GM12874 (cell line): ENCODE measurements around the gene PTPN1.

Experiments used
- TF ChIP-seq, protein P1 (sequence below): IDR thresholded peaks from 2 replicates; pipeline ENCODE4 v1.5.1; 2011; ENCODE audit warnings: low read depth, mild to moderate bottlenecking, control low read depth, low read length, moderate library complexity; ENCODE audit not compliant: insufficient read depth

PTPN1 gene

DNA sequence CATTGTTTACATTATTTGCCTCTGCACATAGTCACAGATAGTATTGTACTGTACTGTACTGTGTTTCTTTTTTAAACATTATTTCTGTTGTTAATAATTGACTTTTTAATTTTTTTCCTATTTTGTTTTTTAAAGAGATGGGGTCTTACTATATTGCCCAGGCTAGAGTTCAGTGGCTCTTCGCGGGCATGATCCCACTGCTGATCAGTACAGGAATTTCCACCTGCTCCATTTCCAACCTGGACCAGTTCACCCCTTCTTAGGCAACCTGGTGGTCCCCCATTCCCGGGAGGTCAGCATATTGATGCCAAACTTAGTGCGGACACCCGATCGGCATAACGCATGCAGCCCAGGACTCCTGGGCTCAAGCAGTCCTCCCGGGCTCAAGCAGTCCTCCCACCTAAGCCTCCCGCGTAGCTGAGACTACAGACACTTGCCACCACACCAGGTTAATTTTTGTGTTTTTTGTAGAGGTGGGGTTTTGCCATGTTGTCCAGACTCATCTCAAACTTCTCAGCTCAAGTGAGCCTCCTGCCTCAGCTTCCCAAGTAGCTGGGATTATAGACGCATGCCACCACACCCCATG, 47.5 kb downstream of the PTPN1 start:
- TF ChIP-seq, protein P1, sequence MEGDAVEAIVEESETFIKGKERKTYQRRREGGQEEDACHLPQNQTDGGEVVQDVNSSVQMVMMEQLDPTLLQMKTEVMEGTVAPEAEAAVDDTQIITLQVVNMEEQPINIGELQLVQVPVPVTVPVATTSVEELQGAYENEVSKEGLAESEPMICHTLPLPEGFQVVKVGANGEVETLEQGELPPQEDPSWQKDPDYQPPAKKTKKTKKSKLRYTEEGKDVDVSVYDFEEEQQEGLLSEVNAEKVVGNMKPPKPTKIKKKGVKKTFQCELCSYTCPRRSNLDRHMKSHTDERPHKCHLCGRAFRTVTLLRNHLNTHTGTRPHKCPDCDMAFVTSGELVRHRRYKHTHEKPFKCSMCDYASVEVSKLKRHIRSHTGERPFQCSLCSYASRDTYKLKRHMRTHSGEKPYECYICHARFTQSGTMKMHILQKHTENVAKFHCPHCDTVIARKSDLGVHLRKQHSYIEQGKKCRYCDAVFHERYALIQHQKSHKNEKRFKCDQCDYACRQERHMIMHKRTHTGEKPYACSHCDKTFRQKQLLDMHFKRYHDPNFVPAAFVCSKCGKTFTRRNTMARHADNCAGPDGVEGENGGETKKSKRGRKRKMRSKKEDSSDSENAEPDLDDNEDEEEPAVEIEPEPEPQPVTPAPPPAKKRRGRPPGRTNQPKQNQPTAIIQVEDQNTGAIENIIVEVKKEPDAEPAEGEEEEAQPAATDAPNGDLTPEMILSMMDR = no peak

DNA sequence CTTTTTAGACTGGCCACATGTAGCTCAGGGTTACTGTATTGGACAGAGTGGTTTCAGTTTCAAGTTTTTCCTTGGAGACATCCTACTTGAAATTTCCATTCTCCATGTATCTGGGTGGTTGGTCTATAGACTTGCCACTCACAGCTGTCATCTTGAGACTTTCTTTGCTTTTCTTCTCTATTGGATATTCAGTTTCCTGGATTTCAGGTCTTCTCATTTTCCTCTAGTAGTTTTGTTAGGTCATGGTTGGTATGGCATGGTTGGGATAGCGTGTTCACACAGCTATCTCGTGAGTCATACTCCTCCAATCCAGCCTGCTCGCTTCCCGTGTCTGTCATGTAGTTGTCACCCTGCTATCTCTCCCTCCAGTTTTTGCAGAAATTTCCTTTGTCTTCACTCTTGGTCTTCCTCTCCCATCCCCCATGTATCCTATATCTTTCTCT, 48.3 kb downstream of the PTPN1 start:
- TF ChIP-seq, protein P1 = no peak

DNA sequence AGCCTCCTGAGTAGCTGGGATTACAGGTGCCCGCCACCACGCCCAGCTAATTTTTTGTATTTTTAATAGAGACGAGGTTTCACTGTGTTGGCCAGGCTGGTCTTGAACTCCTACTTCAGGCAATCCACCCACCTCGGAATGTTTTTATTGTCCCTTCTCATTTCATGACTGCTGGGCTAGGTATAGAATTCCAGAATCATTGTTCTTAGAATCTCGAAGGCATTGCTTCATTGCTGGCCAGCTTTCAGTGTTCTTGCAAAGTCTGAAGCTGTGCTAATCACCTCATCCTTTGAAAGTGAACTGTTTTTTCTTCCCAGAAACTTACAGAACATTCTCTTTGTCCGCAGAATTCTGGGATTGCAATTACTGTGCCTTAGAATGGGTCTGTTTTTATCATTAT, 49.0 kb downstream of the PTPN1 start:
- TF ChIP-seq, protein P1 = no peak

DNA sequence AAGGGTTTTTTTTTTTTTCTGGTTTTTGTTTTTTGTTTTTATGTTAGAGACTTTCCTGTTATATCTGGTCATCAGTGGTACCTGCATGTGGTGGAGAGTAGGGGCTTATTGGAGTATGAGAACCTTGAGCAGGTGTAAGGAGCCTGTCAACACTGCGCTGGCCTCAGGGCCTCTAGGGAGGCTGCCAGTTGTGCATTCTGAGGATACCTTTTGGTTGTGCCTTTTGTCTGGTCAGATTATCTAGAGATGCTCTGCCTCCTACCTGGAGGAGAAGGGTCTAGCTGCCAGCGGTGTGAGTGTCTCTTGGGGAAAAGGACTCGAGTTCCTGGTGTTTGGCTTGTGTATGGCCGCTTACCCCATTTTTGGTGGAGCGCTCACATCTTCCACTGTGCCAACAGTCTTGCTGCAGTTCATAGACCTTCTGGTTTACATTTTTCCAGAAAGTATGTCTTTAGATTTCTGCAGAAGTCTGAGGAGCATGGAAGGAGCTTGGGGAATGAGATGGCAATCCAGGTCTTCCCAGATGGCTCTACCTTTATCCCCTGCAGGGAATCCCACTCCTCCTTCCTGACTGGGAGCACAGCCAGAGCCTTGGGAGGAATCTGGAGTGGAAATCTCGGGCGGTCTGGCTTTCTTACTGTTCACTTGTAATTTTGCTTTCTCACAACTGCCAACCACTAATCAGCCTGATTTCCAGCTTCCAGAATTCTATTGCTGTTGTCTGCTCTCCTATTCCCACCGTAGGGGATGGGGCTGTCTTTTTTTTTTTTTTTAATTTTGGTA, 49.9 kb downstream of the PTPN1 start:
- TF ChIP-seq, protein P1 = no peak

DNA sequence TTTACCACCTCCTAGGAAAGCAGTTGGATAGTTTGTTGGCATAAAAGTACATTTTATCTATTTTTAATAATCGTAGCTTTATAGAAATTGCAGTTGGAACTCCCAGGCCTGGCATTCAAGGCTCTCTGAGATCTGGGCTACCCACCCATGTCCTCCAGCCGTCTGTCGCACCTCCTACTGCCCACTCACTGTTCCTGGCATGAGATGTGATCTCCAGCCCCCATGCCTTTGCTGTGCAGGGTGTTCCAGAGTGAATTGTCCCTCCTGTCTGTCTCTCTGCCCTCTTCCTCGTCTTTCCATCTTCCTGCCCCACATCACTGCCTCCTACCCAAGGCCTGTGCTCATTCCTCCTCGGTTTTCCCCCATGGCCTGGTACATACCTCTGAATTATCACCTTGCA, 50.7 kb downstream of the PTPN1 start:
- TF ChIP-seq, protein P1 = no peak

DNA sequence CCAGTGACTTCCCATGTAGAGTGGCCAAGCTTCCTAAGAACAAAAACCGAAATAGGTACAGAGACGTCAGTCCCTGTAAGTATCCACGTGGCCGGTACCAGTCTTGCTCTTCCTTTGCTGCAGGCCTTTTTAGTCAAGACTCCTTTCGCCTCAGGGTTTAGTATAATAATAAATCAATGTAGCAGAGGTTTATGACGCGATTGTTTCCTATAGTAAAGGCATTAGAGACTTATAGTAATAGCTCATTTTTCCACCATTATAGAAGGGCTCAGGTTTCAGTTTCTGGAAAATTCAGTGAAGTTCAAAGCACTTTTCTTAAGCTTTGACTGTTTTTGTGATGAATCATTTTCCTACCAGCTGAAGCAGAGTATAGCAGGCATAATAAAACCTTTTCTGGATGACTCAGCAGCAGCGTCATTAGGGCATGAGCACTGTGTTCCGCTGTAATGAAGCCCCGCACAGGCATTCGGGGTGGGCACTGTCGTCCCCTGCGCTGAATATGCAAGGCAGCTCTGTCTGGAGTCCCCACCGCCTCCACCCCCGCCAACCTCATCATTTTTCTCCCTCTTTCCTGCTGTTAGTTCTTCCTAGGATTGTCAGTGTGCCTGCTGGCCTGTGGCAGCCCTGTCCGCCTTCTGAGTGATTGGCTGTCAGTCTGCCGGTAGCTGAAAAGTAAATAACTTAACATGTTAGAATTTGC, 51.3 kb downstream of the PTPN1 start:
- TF ChIP-seq, protein P1 = no peak

DNA sequence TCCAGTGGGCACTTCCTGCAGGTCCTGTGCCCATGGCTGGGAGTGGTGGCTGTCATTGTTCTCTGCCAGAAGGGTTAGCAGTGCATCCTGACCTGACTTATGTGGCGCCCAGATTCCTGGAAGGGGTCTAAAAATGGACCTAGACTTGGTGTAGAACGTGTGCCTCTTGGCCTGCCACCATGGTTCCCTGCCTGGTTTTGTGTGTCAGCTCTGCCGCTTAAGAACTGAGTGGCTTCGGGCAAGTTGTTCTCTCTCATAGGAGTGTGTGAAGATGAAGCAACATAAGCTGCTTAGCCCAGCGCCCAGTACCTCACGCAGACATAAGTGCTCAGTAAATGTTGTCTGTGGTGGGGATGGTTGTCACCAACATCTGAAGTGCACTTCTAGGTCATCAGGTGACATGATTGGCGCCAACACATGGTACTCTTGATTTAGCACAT, 52.1 kb downstream of the PTPN1 start:
- TF ChIP-seq, protein P1 = no peak
